Activated CD4-positive, alpha-beta T cell treated with anti-CD3 and anti-CD28 coated beads, Interleukin-2, amount 50 U/mL, for 4 hours (primary cell): Measurements from ENCODE around the gene TLX1.
"Not testable (repeated sequence)": the region's sequence is repeated elsewhere in the genome, so short reads cannot be mapped to it uniquely, and the experiment has no call there.

Experiments used
- DNase-seq, 2 experiments: peaks; one replicate each; pipeline ENCODE4 v3.0.0-alpha.2; 2020

Gene TLX1

GRCh38 chr10:101154506-101154905 is 23.4 kb downstream of the TLX1 start:
- DNase-seq = not testable (repeated sequence)

GRCh38 chr10:101155896-101156295 is 24.8 kb downstream of the TLX1 start:
- DNase-seq = no peak

GRCh38 chr10:101157756-101158458 is 26.8 kb downstream of the TLX1 start:
- no peak for DNase-seq

- no peak for DNase-seq
These were observed 27.5 kb downstream of the TLX1 start for GRCh38 chr10:101158459-101159058.

GRCh38 chr10:101161494-101162299 is 30.6 kb downstream of the TLX1 start:
- DNase-seq = peak; percentile 60 to 61

GRCh38 chr10:101162677-101163076 is 31.6 kb downstream of the TLX1 start:
- DNase-seq = no peak

- no peak for DNase-seq
These were observed 32.9 kb downstream of the TLX1 start for GRCh38 chr10:101164020-101164419.

GRCh38 chr10:101165736-101166135 is 34.6 kb downstream of the TLX1 start:
- DNase-seq = no peak

GRCh38 chr10:101166430-101166829 is 35.3 kb downstream of the TLX1 start:
- no peak for DNase-seq

- no peak for DNase-seq
These were observed 41.6 kb downstream of the TLX1 start for GRCh38 chr10:101172741-101173140.

- no peak for DNase-seq
These were observed 43.2 kb downstream of the TLX1 start for GRCh38 chr10:101174319-101174718.

GRCh38 chr10:101176577-101176976 is 45.5 kb downstream of the TLX1 start:
- DNase-seq = no peak

GRCh38 chr10:101182936-101183335 is 51.8 kb downstream of the TLX1 start:
- DNase-seq = no peak

- DNase-seq = no peak
These were observed 52.5 kb downstream of the TLX1 start for GRCh38 chr10:101183458-101184183.
